Heart right ventricle (tissue), 16 donors: ENCODE data around the gene ZMYND8. TPM values are rescaled to one million over a fixed set of nuclear protein-coding genes. Genes with fewer than 3 reads are reported as not detected.

ENCODE experiments used
- ATAC-seq, 8 donors: fragments of 200-7000 bp; cut with Tn5 transposase; one replicate each; pipeline ENCODE4 v1.9.1; 2020; ENCODE audit warnings: mild to moderate bottlenecking in 8 of 8, moderate library complexity in 8 of 8, moderate number of reproducible peaks in 1 of 8
- DNase-seq, 2 donors: peaks; one replicate each; pipeline ENCODE4 v3.0.0-alpha.2; 2020
- H3K27ac ChIP-seq, 10 donors: fragments of 200-600 bp; sonication (generic) in 2 of 10; one replicate each; pipeline versions ENCODE4 v1.5.0 to v1.8.0; 2020 to 2022; ENCODE audit warnings: mild to moderate bottlenecking in 3 of 10
- H3K27me3 ChIP-seq, 7 donors: fragments of 200-600 bp; one replicate each; pipeline ENCODE4 v1.8.0; 2021 to 2022; ENCODE audit warnings: mild to moderate bottlenecking in 2 of 7
- H3K36me3 ChIP-seq, 9 donors: fragments of 200-600 bp; sonication (generic) in 1 of 9; one replicate each; pipeline versions ENCODE4 v1.5.0 to v1.8.0; 2020 to 2022; ENCODE audit warnings: mild to moderate bottlenecking in 2 of 9
- H3K4me1 ChIP-seq, 9 donors: fragments of 200-600 bp; sonication (generic) in 1 of 9; one replicate each; pipeline versions ENCODE4 v1.5.0 to v1.8.0; 2020 to 2022; ENCODE audit warnings: mild to moderate bottlenecking in 4 of 9
- H3K4me3 ChIP-seq, 10 donors: fragments of 200-600 bp; sonication (generic) in 2 of 10; one replicate each; pipeline versions ENCODE4 v1.5.0 to v1.8.0; 2020 to 2022; ENCODE audit warnings: mild to moderate bottlenecking in 7 of 10, moderate library complexity in 2 of 10
- H3K9me3 ChIP-seq, 11 donors: fragments of 200-600 bp in 10 of 11; sonication (generic) in 2 of 11; one replicate each; pipeline versions ENCODE4 v1.5.0 to v1.8.0; 2013 to 2022; ENCODE audit warnings: mild to moderate bottlenecking in 2 of 11, control low read depth in 1 of 11, moderate library complexity in 1 of 11
- CTCF ChIP-seq, 9 donors: fragments of 200-600 bp; sonication (generic) in 2 of 9; IDR thresholded peaks; one replicate each; pipeline versions ENCODE4 v1.5.0 to v1.8.0; 2021 to 2022; ENCODE audit warnings: antibody characterized with exemption in 9 of 9, mild to moderate bottlenecking in 5 of 9, moderate library complexity in 1 of 9
- WGBS, 2 donors: extraction: QIAGEN DNeasy Blood & Tissue Kit; methylation state at CpG; one replicate each; pipeline ENCODE4 v1.1.7; 2013; ENCODE audit warnings: inconsistent platforms in 1 of 2; 5-methylcytosine and 5-hydroxymethylcytosine counted together
- intact Hi-C, 10 donors: fragments of 100-400 bp; cut with DNase I; formaldehyde crosslinking; loops; one replicate each; pipeline versions ENCODE4 v1.11.1 to v1.14.2; 2022
- polyA plus RNA-seq, 2 donors: library from polyadenylated mRNA; stranded (reverse); fragments of 200-250 nt; gene quantifications; one replicate each; pipeline ENCODE4 v1.2.3, GENCODE V29; 2013
- total RNA-seq, 10 donors: library from RNA; stranded (reverse); fragmentation: NEBNext Ultra II Directional in 3 of 10; extraction: Animal tissue kit (Norgen Biotek cat#: 25700) in 3 of 10; gene quantifications; one replicate each; pipeline versions ENCODE4 v1.2.1 to v1.2.4, GENCODE V29; 2021 to 2023
- donor health status: Arrhythmogenic right ventricular cardiomyopathy.
- donor health status: ischemic (EF 13 %, LVEDD 7.1; RV severe dilation, severe dysfunction).
- donor health status: healthy with polysubstance abuse.
- donor health status: DM: no; HTN: yes; CAD: no.
- donor health status: DM: no; HTN: no; CAD: no.
- donor health status: ischemic (EF 25% LVEDD 6.9; RV normal size, moderate dysfunction).
- donor health status: ischemic (EF 25% LVEDD 5.7; RV mildly dilated, moderate dysfunction).
- donor health status: healthy.
- donor health status: DM: yes; HTN: yes; CAD: no.
- donor health status: Ischemic cardiomyopathy.
- donor health status: ischemic (EF 35%, LVEDD 5.7; RV mildly dilated, moderate dysfunction).
- donor health status: nonischemic (EF 11% LVEDD 7.7; RV severe dilation, severe dysfunction).
- donor health status: DM: yes; HTN: yes; CAD: no.
- donor health status: PGD.
- donor health status: ischemic (EF 29% LVEDD 5.4; RV normal size, mild dysfunction).
- donor health status: nonischemic (EF 23%, LVEDD 6.1; RV moderate dilation, normal function).

ZMYND8 gene
- total and polyA plus RNA-seq, 12 donors = 6.4 to 39.0 (median 28.0) TPM

DNA sequence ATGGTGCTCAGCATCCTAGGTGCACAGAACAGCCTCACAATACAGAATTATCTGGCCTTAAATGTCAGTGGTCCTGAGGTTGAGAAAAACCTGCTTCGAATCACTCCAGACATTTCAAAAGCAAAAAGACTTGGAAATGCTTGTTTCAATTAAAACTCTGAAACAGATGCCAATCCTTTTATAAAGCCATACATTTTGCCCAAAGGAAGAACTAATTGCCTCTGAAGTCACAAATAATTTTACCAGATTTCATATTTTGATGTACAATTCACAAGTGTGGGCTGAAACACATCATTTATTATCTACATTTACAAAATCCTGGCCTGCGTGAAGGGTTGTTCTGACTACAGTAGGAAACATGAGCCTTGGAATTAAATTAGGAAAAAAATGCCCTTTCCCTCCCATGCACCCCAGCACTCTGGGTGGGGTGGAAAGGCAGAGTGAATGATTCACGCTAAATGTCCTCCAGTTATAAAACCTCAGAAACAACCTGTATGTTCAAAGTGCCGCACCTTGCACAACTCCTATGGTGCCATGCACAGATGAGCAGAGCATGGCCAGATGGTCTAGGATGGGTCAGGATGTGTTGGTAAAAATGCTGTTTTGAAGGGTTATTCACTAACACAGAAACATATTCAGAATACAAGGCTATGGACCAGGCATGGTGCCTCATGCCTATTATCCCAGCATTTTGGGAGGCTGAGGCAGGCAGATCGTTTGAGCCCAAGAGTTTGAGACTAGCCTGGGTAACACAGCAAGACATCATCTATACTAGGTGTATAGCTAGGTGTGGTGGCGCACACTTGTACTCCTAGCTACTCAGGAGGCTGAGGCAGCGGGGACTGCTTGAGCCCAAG, 87.0 kb downstream of the ZMYND8 start:
- Histone ChIP-seq H3K27ac (peak overlapping the region in 2 of 10 donors; percentile 7 to 21), H3K27me3 (no peaks in the 10 kb centered on the region), H3K36me3 (peaks cover 0 to 70% (median 4%) of the 10 kb centered on the region in 9 donors), H3K4me1 (peaks cover 3 to 26% (median 21%) of the 10 kb centered on the region in 9 donors), H3K9me3 (no peaks in the 10 kb centered on the region), H3K4me3 (no peak overlapping the region)
- peak in 1 of 8 donors; percentile 9 for ATAC-seq
- WGBS, 2 donors = 95 to 96% methylated on average over 7 of the region's 7 CpGs
- no peak for DNase-seq
- intact Hi-C loops = loop anchor here (5.0 to 10.0 kb wide), 9 partner anchors 48 to 355 kb away; partner anchors contain the start of gene ZMYND8 (in 1 of the 10)
- TF ChIP-seq CTCF (IDR thresholded peaks at IDR 0.05) = no peak

- peaks cover 0 to 25% (median 15%) of the 10 kb centered on the region in 9 donors for H3K4me1 ChIP-seq
- intact Hi-C loops = loop anchor here in 1 of 10 donors (5.0 kb wide), 1 partner anchor 65 kb away; no protein-coding TSS in a partner anchor
Observed at GRCh38 chr20:47267621-47268020, 88.9 kb downstream of the ZMYND8 start.

DNA sequence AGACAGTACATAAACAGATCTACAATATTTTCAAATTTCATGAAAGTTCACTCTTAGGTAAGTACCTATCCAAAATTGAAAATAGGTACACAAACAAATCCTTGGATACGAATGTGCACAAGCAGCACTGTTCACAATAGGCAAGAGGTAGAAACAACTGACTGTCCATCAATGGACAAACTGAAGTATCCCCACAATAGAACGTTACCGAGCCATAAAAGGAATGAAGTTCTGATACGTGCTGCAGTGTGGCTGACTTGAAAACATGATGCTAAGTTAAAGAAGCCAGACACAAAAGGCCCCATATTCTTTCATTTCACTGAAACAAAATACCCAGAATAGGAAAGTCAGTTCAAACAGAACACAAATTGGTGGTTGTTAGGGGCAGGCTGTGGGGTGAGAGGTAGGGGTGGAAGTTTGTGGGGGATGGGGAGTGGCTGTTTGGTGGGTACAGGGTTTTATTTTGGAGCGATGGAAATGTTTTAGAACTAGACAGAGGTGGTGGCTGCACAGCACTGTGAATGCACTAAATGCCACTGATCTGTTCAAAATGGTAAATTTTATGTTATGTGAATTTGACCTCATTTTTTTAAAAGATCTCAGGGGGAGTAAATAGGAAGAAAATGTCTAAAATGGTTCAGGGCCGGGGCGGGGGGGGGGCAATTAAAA, 89.5 kb downstream of the ZMYND8 start:
- peaks cover 0 to 82% (median 9%) of the 10 kb centered on the region in 9 donors for H3K36me3 ChIP-seq
- no peaks in the 10 kb centered on the region for H3K27me3 ChIP-seq
- no peak for ATAC-seq
- 60 to 77% methylated on average over 7 of the region's 7 CpGs for WGBS, 2 donors
- H3K9me3 ChIP-seq = no peaks in the 10 kb centered on the region
- peaks cover 0 to 28% (median 11%) of the 10 kb centered on the region in 9 donors for H3K4me1 ChIP-seq
- DNase-seq = no peak
- no peak overlapping the region for H3K4me3 ChIP-seq
- no peak for TF ChIP-seq CTCF (IDR thresholded peaks at IDR 0.05)
- intact Hi-C loops = loop anchor here in 1 of 10 donors (5.0 kb wide), 1 partner anchor 65 kb away; no protein-coding TSS in a partner anchor
- H3K27ac ChIP-seq = no peak overlapping the region

More at GRCh38 chr20:47267621-47268020, 88.9 kb downstream of the ZMYND8 start:
- no peaks in the 10 kb centered on the region for H3K9me3 ChIP-seq
- no peak for ATAC-seq
- peaks cover 0 to 76% (median 4%) of the 10 kb centered on the region in 9 donors for H3K36me3 ChIP-seq
- TF ChIP-seq CTCF (IDR thresholded peaks at IDR 0.05) = no peak
- DNase-seq = no peak
- H3K27me3 ChIP-seq = no peaks in the 10 kb centered on the region
- WGBS, 2 donors = 85 to 88% methylated on average over 5 of the region's 5 CpGs
- no peak overlapping the region for H3K27ac ChIP-seq
- H3K4me3 ChIP-seq = no peak overlapping the region

DNA sequence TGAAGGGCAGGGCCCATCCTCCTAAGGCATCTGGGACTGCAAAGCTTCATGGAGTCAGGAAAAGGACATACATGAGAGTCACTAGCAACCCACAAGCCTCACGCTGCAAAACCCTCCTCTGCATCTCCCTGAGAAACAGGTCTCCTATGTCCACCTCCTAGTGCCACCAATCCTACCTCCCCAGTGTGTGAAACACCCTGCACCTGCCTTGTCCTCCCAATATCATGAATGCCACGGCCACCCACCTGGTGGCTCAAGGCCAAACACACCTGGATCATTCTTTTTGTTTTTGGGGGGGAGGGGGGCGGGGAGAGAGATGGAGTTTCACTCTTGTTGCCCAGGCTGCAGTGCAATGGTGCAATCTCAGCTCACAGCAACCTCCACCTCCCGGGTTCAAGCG, 90.5 kb downstream of the ZMYND8 start:
- no peaks in the 10 kb centered on the region for H3K9me3 ChIP-seq
- no peaks in the 10 kb centered on the region for H3K27me3 ChIP-seq
- H3K27ac ChIP-seq = no peak overlapping the region
- intact Hi-C loops = loop anchor here in 1 of 10 donors (5.0 kb wide), 1 partner anchor 64 kb away; no protein-coding TSS in a partner anchor
- DNase-seq (no peak), ATAC-seq (no peak)
- H3K4me3 ChIP-seq = no peak overlapping the region
- H3K36me3 ChIP-seq = peaks cover 0 to 84% (median 18%) of the 10 kb centered on the region in 9 donors
- peaks cover 0 to 28% (median 11%) of the 10 kb centered on the region in 9 donors for H3K4me1 ChIP-seq
- no peak for TF ChIP-seq CTCF (IDR thresholded peaks at IDR 0.05)
- WGBS, 2 donors = 96 to 98% methylated on average over 5 of the region's 5 CpGs
